Upper lobe of right lung (tissue), 1 donor: ENCODE data around the gene CLSTN2. TPM values are rescaled to one million over a fixed set of nuclear protein-coding genes. Genes with fewer than 3 reads are reported as not detected.

Source experiments
- ATAC-seq: fragments of 200-7000 bp; cut with Tn5 transposase; one replicate; pipeline ENCODE4 v1.9.1; 2020; ENCODE audit warnings: mild to moderate bottlenecking, moderate library complexity
- DNase-seq: peaks from one replicate; pipeline ENCODE4 v3.0.0-alpha.2; 2020
- H3K27ac ChIP-seq: fragments of 200-600 bp; one replicate; pipeline ENCODE4 v1.8.0; 2022
- H3K27me3 ChIP-seq: fragments of 200-600 bp; one replicate; pipeline ENCODE4 v1.8.0; 2022; ENCODE audit warnings: mild to moderate bottlenecking
- H3K36me3 ChIP-seq: fragments of 200-600 bp; one replicate; pipeline ENCODE4 v1.8.0; 2022
- H3K4me1 ChIP-seq: fragments of 200-600 bp; one replicate; pipeline ENCODE4 v1.8.0; 2022
- H3K4me3 ChIP-seq: fragments of 200-600 bp; one replicate; pipeline ENCODE4 v1.8.0; 2022; ENCODE audit warnings: mild to moderate bottlenecking
- H3K9me3 ChIP-seq: fragments of 200-600 bp; one replicate; pipeline ENCODE4 v1.8.0; 2022
- intact Hi-C: fragments of 100-400 bp; cut with DNase I; formaldehyde crosslinking; loops from one replicate; pipeline ENCODE4 v1.11.0; 2022
- total RNA-seq: library from RNA; stranded (reverse); fragmentation: NEBNext Ultra II Directional; extraction: Animal tissue kit (Norgen Biotek cat#: 25700); gene quantifications from one replicate; pipeline ENCODE4 v1.2.1, GENCODE V29; 2021
- TF ChIP-seq, protein P1 (sequence below): fragments of 200-600 bp; IDR thresholded peaks from one replicate; pipeline ENCODE4 v1.8.0; 2022; ENCODE audit warnings: antibody characterized with exemption
- donor health status: DM: no; HTN: yes; CAD: no; lungs with severe emphysema.

CLSTN2 gene
- total RNA-seq, 1 donor from 2014 or later, result 3.0 TPM

DNA sequence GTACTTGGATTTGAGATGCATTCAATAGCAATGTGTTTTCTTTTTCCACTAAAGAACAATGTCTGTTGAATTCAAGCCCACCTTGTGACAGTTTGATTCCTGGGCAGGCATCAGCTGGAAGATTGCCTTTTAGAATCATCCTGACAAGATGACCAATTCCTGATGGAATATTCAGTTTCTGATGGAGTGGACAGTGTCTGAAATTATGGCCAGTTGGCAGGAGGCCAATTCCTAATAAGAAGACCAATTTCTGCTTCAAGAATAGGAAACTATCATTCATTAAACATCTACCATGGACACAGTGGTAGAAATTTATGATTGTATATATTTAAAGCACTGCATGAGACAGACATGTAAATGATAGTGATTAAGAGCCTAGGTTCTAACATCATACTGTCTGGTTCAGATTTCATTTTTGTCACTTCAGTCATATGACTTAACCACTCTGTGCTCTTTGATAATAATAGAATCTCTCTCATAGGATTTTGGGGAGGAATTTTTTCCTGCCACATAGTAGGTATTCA, 133.6 kb downstream of the CLSTN2 start:
- no peak overlapping the region for H3K4me3 ChIP-seq
- DNase-seq, result no peak
- intact Hi-C loops, result no loop called here

DNA sequence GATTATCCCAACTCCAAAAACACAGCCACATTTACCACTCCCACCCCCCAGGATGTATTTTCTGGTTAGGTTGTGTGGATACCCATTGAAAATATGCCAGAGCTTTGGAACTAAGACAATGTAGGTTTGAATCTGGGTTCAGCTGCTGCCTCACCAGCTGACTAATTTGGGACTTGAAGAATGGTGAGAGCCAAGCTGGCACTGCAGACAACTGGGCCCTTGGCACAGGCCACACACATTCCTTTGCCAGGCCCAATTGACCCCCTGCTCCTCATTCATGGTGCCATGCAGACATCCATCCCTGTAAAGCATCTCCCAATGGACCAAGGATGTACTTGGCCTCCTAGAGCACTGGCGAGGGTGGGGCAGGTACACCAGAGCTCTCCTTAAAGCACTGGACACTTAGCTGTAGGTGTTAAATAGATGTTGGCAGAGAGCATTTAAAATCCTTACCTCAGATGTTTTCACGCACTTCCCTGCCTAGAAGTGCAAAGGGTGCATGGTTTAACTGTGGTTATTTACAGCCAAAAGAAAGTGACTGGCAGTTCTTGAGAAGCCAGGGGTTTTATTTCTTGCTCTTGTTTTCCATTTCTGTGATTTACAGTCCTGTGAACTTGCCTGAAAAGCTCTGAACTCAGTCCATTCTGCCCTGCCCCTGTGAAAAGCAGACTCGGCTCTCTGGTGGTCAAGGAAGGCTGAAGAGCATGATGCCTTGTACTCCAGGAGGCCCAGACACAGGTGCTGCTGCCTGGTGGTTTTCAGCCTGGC, 138.5 kb downstream of the CLSTN2 start:
- H3K27me3 ChIP-seq, result no peaks in the 10 kb centered on the region
- no peak overlapping the region for H3K4me3 ChIP-seq
- TF ChIP-seq, protein P1, sequence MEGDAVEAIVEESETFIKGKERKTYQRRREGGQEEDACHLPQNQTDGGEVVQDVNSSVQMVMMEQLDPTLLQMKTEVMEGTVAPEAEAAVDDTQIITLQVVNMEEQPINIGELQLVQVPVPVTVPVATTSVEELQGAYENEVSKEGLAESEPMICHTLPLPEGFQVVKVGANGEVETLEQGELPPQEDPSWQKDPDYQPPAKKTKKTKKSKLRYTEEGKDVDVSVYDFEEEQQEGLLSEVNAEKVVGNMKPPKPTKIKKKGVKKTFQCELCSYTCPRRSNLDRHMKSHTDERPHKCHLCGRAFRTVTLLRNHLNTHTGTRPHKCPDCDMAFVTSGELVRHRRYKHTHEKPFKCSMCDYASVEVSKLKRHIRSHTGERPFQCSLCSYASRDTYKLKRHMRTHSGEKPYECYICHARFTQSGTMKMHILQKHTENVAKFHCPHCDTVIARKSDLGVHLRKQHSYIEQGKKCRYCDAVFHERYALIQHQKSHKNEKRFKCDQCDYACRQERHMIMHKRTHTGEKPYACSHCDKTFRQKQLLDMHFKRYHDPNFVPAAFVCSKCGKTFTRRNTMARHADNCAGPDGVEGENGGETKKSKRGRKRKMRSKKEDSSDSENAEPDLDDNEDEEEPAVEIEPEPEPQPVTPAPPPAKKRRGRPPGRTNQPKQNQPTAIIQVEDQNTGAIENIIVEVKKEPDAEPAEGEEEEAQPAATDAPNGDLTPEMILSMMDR, result no peak
- DNase-seq (no peak), ATAC-seq (no peak)
- H3K9me3 ChIP-seq, result no peaks in the 10 kb centered on the region
- intact Hi-C loops, result no loop called here
- H3K4me1 ChIP-seq, result no peaks in the 10 kb centered on the region
- no peak overlapping the region for H3K27ac ChIP-seq
- H3K36me3 ChIP-seq, result no peaks in the 10 kb centered on the region

More for the DNA sequence above, 133.6 kb downstream of the CLSTN2 start:
- Histone ChIP-seq H3K27ac (no peak overlapping the region), H3K9me3 (no peaks in the 10 kb centered on the region), H3K36me3 (no peaks in the 10 kb centered on the region), H3K27me3 (no peaks in the 10 kb centered on the region), H3K4me1 (no peaks in the 10 kb centered on the region)
- ATAC-seq, result no peak
- TF ChIP-seq, protein P1, result no peak

DNA sequence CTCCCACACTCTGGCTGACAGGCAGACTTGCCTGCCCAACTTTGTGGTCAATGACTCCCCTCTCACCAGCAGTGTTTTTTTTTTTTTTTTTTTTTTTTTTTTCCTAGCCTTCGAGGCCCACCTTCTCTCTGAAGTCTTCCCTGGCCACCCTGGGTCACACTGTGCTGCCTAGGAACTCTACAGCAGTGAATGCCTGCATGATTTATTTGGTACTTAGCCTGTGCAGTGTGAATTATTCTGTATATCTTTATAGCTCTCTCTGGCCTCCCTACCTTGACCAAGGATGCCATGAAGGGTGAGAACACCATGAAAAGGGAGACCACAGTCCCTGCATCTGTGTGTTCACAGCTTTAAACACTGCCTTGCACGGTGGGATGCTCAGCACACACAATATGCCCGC, 141.6 kb downstream of the CLSTN2 start:
- no peaks in the 10 kb centered on the region for H3K36me3 ChIP-seq
- H3K27ac ChIP-seq, result no peak overlapping the region
- no peak overlapping the region for H3K4me3 ChIP-seq
- no peak for ATAC-seq
- H3K9me3 ChIP-seq, result no peaks in the 10 kb centered on the region
- TF ChIP-seq, protein P1, result no peak
- no peaks in the 10 kb centered on the region for H3K4me1 ChIP-seq
- DNase-seq, result no peak
- intact Hi-C loops, result no loop called here
- H3K27me3 ChIP-seq, result no peaks in the 10 kb centered on the region

DNA sequence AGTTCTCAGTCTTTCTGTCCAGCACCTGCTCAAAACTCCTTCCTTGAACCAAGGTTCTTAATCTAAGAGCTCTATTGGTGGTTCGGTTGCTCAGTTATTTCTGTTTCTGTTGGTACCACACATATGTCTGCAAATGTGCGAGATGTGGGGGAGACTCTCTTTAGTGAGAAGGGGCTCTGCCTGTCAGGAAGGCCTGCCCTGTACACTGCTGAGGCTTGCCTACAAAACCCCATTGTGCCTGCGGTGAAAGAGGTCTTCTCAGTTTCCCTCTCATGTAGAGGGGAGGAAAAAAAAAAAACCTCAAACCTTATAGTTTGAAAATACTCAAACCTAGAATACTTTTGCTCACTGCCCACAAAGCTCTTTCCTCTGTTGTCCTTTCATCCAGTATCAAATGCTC, 142.4 kb downstream of the CLSTN2 start:
- Histone ChIP-seq H3K4me3 (no peak overlapping the region), H3K27ac (no peak overlapping the region), H3K9me3 (no peaks in the 10 kb centered on the region), H3K4me1 (no peaks in the 10 kb centered on the region), H3K36me3 (no peaks in the 10 kb centered on the region), H3K27me3 (no peaks in the 10 kb centered on the region)
- intact Hi-C loops, result no loop called here
- TF ChIP-seq, protein P1, result no peak
- ATAC-seq, result no peak
- no peak for DNase-seq

DNA sequence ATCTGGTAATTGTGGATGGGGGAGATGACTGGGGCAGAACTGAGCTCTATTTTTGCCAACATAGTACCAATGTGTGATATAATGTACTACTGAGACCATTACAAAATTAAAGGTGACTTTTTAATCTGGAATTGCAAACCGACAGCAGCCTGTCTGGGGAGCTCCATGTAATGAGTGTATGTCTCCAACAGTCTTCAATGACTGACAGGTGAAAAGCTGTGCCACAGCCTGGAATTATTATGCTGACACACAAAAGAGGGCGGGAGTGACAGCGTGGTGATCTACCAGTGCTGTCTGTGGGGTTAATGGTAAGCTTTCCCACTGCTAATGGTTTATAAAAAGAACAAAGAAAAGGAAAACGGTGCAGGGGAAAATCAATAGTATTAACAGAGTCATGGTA, 143.4 kb downstream of the CLSTN2 start:
- H3K36me3 ChIP-seq, result no peaks in the 10 kb centered on the region
- H3K27ac ChIP-seq, result no peak overlapping the region
- no peak for ATAC-seq
- intact Hi-C loops, result no loop called here
- TF ChIP-seq, protein P1, result no peak
- no peaks in the 10 kb centered on the region for H3K9me3 ChIP-seq
- H3K4me3 ChIP-seq, result no peak overlapping the region
- no peaks in the 10 kb centered on the region for H3K4me1 ChIP-seq
- no peaks in the 10 kb centered on the region for H3K27me3 ChIP-seq
- DNase-seq, result no peak
